Mammary epithelial cell (primary cell): ENCODE measurements around the gene COL27A1.

ENCODE experiments used
- CTCF ChIP-seq, 2 donors: IDR thresholded peaks in 1 of 2; conservative IDR thresholded peaks in 1 of 2; 2 replicates each; pipeline ENCODE4 v1.5.1; 2011 to 2012; ENCODE audit warnings: inconsistent platforms in 2 of 2, low read length in 2 of 2, mild to moderate bottlenecking in 2 of 2, control low read depth in 1 of 2, low read depth in 1 of 2; ENCODE audit not compliant: insufficient read depth in 1 of 2; ENCODE audit errors: extremely low read depth in 1 of 2
- EZH2 ChIP-seq: IDR thresholded peaks from 2 replicates; pipeline ENCODE4 v1.6.1; 2012; ENCODE audit warnings: low read length, inconsistent platforms, borderline replicate concordance

GRCh38 chr9:114202849-114203248 lies 47.5 kb downstream of the COL27A1 start:
- no peak for TF ChIP-seq CTCF (conservative IDR thresholded peaks at IDR 0.05 in 1 of 2, IDR thresholded peaks at IDR 0.05 in 1 of 2; ENCODE audit: extremely low read depth in 1 of 2, insufficient read depth in 1 of 2, low read depth in 1 of 2, low read length in 2 of 2)
- no peak for TF ChIP-seq EZH2
